K562 (cell line): ENCODE results near the gene HSD17B2. TPM values are rescaled to one million over a fixed set of nuclear protein-coding genes. Genes with fewer than 3 reads are reported as not detected.

Experiments used
- ATAC-seq: fragments of 200-7000 bp; cut with Tn5 transposase; 3 replicates; pipeline ENCODE4 v1.9.1; 2020; ENCODE audit warnings: moderate library complexity
- BruUV-seq: library from RNA; stranded (reverse); fragments of 400-500 nt; replicated peaks from 2 replicates; lab custom pipeline; 2021; lab: Mats Ljungman, UMichigan
- CTCF ChIA-PET: fragments of 300-600 bp; formaldehyde crosslinking; extraction: SDS; loops from one replicate; lab custom pipeline; 2021; ENCODE audit warnings: low intra/inter-chr PET ratio; lab: Yijun Ruan, JAX
- POLR2A ChIA-PET: fragments of 300-600, 350-650 bp; sonication (Branson Sonifier 250); formaldehyde crosslinking; extraction: SDS; loops from one replicate; lab custom pipeline; 2021; ENCODE audit warnings: antibody characterized with exemption, inconsistent platforms; lab: Yijun Ruan, JAX
- DNase-seq, 4 experiments: peaks; one replicate each; pipeline versions ENCODE4 v3.0.0 to v3.0.0-alpha.2; 2011 to 2018; ENCODE audit warnings: low spot score in 3 of 4, mixed read lengths in 3 of 4; ENCODE audit errors: extremely low read depth in 1 of 4
- FAIRE-seq: peaks from 2 replicates; lab custom pipeline; 2011; peaks lifted over from hg19 to GRCh38; lab: Jason Lieb, UNC
- H2AFZ ChIP-seq: 2 replicates; pipeline ENCODE4 v1.6.0; 2011; ENCODE audit warnings: low read depth, low read length, control low read depth, inconsistent platforms
- H3K27ac ChIP-seq: fragments of 200-600 bp; 3 replicates; pipeline ENCODE4 v1.8.0; 2011; ENCODE audit warnings: low read depth, mild to moderate bottlenecking, control low read depth, inconsistent platforms, low read length, moderate library complexity, mixed read lengths; ENCODE audit errors: extremely low read depth
- H3K27me3 ChIP-seq, 2 experiments: fragments of 300-600 bp in 1 of 2; 2 replicates in 1 of 2; 3 replicates in 1 of 2; pipeline versions ENCODE4 v1.6.0 to v1.8.0; 2011; ENCODE audit warnings: inconsistent platforms in 2 of 2, low read length in 2 of 2, mild to moderate bottlenecking in 1 of 2, mixed read lengths in 1 of 2, moderate library complexity in 1 of 2; ENCODE audit not compliant: control insufficient read depth in 2 of 2, insufficient read depth in 2 of 2
- H3K36me3 ChIP-seq: fragments of 300-600 bp; 3 replicates; pipeline ENCODE4 v1.8.0; 2011; ENCODE audit warnings: mild to moderate bottlenecking, low read length, inconsistent platforms; ENCODE audit not compliant: control insufficient read depth, insufficient read depth
- H3K4me1 ChIP-seq, 2 experiments: fragments of 200-600 bp in 1 of 2; replicated peaks in 1 of 2; 2 replicates in 1 of 2; 3 replicates in 1 of 2; pipeline versions ENCODE4 v1.5.1 to v1.8.0; 2011; ENCODE audit warnings: inconsistent platforms in 2 of 2, low read length in 2 of 2, mild to moderate bottlenecking in 1 of 2, mixed read lengths in 1 of 2, moderate library complexity in 1 of 2; ENCODE audit not compliant: control insufficient read depth in 2 of 2, insufficient read depth in 2 of 2
- H3K4me2 ChIP-seq: 2 replicates; pipeline ENCODE4 v1.6.1; 2011; ENCODE audit warnings: low read length, control low read depth, inconsistent platforms, mixed read lengths; ENCODE audit not compliant: insufficient read depth
- H3K4me3 ChIP-seq: fragments of 200-600 bp; sonication (generic), shearing (Covaris generic); 2 replicates; pipeline ENCODE4 v1.5.1; 2016; ENCODE audit warnings: control low read depth, inconsistent platforms
- H3K79me2 ChIP-seq: fragments of 200-600 bp; 3 replicates; pipeline ENCODE4 v1.8.0; 2011; ENCODE audit warnings: low read length, inconsistent platforms; ENCODE audit not compliant: control insufficient read depth, insufficient read depth
- H3K9ac ChIP-seq, 2 experiments: 2 replicates each; pipeline versions ENCODE4 v1.6.0 to v1.6.1; 2011; ENCODE audit warnings: low read depth in 2 of 2, low read length in 2 of 2, control low read depth in 1 of 2, inconsistent platforms in 1 of 2, mild to moderate bottlenecking in 1 of 2, mixed read lengths in 1 of 2; ENCODE audit not compliant: insufficient read depth in 1 of 2
- H3K9me1 ChIP-seq: one replicate; pipeline ENCODE4 v1.6.0; 2011; ENCODE audit warnings: inconsistent platforms, mild to moderate bottlenecking, low read length, moderate library complexity; ENCODE audit not compliant: control insufficient read depth, insufficient read depth
- H3K9me3 ChIP-seq: replicated peaks from 2 replicates; pipeline ENCODE4 v1.5.1; 2011; ENCODE audit warnings: low read depth, low read length, inconsistent platforms; ENCODE audit not compliant: control insufficient read depth, insufficient read depth
- H4K20me1 ChIP-seq: replicated peaks from 2 replicates; pipeline ENCODE4 v1.6.1; 2011; ENCODE audit warnings: low read length, inconsistent platforms, mixed read lengths; ENCODE audit not compliant: control insufficient read depth, insufficient read depth
- BRCA1 ChIP-seq, 2 experiments: fragments of 450-650 bp in 1 of 2; sonication (generic) in 1 of 2; formaldehyde crosslinking in 1 of 2; IDR thresholded peaks; 2 replicates each; pipeline versions ENCODE4 v1.5.0 to v1.6.1; 2017 to 2020; ENCODE audit warnings: mild to moderate bottlenecking in 1 of 2, missing genetic modification reagents in 1 of 2
- ELF2 ChIP-seq: fragments of 250-450 bp; sonication (Bioruptor Pico); IDR thresholded peaks from 2 replicates; pipeline ENCODE4 v1.5.0; 2021; ENCODE audit warnings: mild to moderate bottlenecking
- GTF2B ChIP-seq: IDR thresholded peaks from 2 replicates; pipeline ENCODE4 v1.6.1; 2011; ENCODE audit not compliant: insufficient read length; ENCODE audit errors: extremely low read depth
- OTX1 ChIP-seq: fragments of 450-650 bp; formaldehyde crosslinking; IDR thresholded peaks from 2 replicates; pipeline ENCODE4 v1.4.0; 2022; ENCODE audit warnings: mild to moderate bottlenecking
- SETDB1 ChIP-seq: IDR thresholded peaks from one replicate; pipeline ENCODE4 v1.6.1; 2012; ENCODE audit warnings: low read length, control low read depth, inconsistent platforms
- SREBF2 ChIP-seq: sonication (generic); formaldehyde crosslinking; IDR thresholded peaks from 2 replicates; pipeline ENCODE4 v1.4.0; 2020; ENCODE audit warnings: mild to moderate bottlenecking, missing genetic modification reagents
- ZNF311 ChIP-seq: fragments of 250-450 bp; sonication (Bioruptor Pico); IDR thresholded peaks from 2 replicates; pipeline ENCODE4 v1.4.0; 2020; ENCODE audit warnings: mild to moderate bottlenecking, moderate library complexity
- WGBS: fragments of 100-300 bp; shearing (Covaris generic); methylation state at CpG from one replicate; pipeline ENCODE4 v1.1.6; 2016; ENCODE audit warnings: low coverage, mixed read lengths; ENCODE audit not compliant: insufficient coverage; ENCODE audit errors: missing lambda C conversion rate; 5-methylcytosine and 5-hydroxymethylcytosine counted together
- in situ Hi-C: fragments of 300-500 bp; cut with MboI; formaldehyde crosslinking; loops from 4 replicates; pipeline ENCODE4 v1.15.0; 2018; ENCODE audit warnings: inconsistent platforms, mixed read lengths
- intact Hi-C: fragments of 100-400 bp; cut with micrococcal nuclease; formaldehyde crosslinking; loops from 2 replicates; pipeline ENCODE4 v1.14.2; 2022
- polyA plus RNA-seq, 8 experiments: library from polyadenylated mRNA; depleted of rRNA in 4 of 8; stranded (reverse) in 5 of 8; unstranded in 3 of 8; fragments of >200 nt; fragmentation: Nextera tagmentation in 2 of 8; fragmentation: Illumina TruSeq in 1 of 8; extraction: Ambion mirVana in 2 of 8; extraction: Trizol in 1 of 8; gene quantifications; 2 replicates each; pipeline versions ENCODE4 v1.2.1 to v1.2.3, GENCODE V29; 2011 to 2014; ENCODE audit warnings: inconsistent platforms in 1 of 8, missing spikeins in 1 of 8
- total RNA-seq, 7 experiments: library from RNA; depleted of rRNA in 6 of 7; stranded (reverse); fragments of >200 nt in 6 of 7; fragmentation: Illumina TruSeq in 2 of 7; extraction: Trizol in 2 of 7; gene quantifications; 2 replicates each; pipeline versions ENCODE4 v1.2.1 to v1.2.3, GENCODE V29; 2011 to 2021; ENCODE audit warnings: low replicate concordance in 1 of 7
- TF ChIP-seq, protein P1 (sequence below): fragments of 450-650 bp; IDR thresholded peaks from 2 replicates; pipeline ENCODE4 v1.6.1; 2017; ENCODE audit warnings: antibody characterized with exemption, mild to moderate bottlenecking
- TF ChIP-seq, protein P2 (sequence below): sonication (generic); formaldehyde crosslinking; IDR thresholded peaks from 2 replicates; pipeline ENCODE4 v1.8.0; 2022; ENCODE audit warnings: mild to moderate bottlenecking, low read depth, missing genetic modification reagents

The HSD17B2 gene
- total and polyA plus RNA-seq, 9 of the 15 experiments (the other 6 are each of a cell fraction or from before 2014, with no cell fraction given), result not detected

GRCh38 chr16:82042846-82043245 lies 7.8 kb downstream of the HSD17B2 start:
- ChIA-PET CTCF (no interaction called here), POLR2A (no interaction called here)
- Histone ChIP-seq H3K27me3 (peaks cover 0 to 13% of the 10 kb centered on the region in 2 experiments; a peak in 1 of 5 replicates), H2AFZ (no peak overlapping the region), H3K79me2 (no peaks in the 10 kb centered on the region), H3K36me3 (no peaks in the 10 kb centered on the region), H3K4me3 (no peak overlapping the region), H3K9me1 (no peaks in the 10 kb centered on the region), H3K27ac (no peak overlapping the region), H3K9ac (no peak overlapping the region), H4K20me1 (no peaks in the 10 kb centered on the region), H3K4me2 (no peak overlapping the region), H3K9me3 (no peaks in the 10 kb centered on the region), H3K4me1 (no peaks in the 10 kb centered on the region)
- FAIRE-seq (no peak), ATAC-seq (no peak), DNase-seq (no peak)
- 0% methylated on average over 2 of the region's 2 CpGs for WGBS
- TF ChIP-seq OTX1 (CRISPR knock-in tag) (no peak), ZNF311 (CRISPR knock-in tag) (no peak), SETDB1 (no peak), BRCA1 (IDR thresholded peaks at IDR 0.05) (no peak), BRCA1 (CRISPR knock-in tag; IDR thresholded peaks at IDR 0.05) (no peak), ELF2 (CRISPR knock-in tag) (no peak), SREBF2 (CRISPR knock-in tag) (no peak), GTF2B (no peak)
- TF ChIP-seq, protein P1, sequence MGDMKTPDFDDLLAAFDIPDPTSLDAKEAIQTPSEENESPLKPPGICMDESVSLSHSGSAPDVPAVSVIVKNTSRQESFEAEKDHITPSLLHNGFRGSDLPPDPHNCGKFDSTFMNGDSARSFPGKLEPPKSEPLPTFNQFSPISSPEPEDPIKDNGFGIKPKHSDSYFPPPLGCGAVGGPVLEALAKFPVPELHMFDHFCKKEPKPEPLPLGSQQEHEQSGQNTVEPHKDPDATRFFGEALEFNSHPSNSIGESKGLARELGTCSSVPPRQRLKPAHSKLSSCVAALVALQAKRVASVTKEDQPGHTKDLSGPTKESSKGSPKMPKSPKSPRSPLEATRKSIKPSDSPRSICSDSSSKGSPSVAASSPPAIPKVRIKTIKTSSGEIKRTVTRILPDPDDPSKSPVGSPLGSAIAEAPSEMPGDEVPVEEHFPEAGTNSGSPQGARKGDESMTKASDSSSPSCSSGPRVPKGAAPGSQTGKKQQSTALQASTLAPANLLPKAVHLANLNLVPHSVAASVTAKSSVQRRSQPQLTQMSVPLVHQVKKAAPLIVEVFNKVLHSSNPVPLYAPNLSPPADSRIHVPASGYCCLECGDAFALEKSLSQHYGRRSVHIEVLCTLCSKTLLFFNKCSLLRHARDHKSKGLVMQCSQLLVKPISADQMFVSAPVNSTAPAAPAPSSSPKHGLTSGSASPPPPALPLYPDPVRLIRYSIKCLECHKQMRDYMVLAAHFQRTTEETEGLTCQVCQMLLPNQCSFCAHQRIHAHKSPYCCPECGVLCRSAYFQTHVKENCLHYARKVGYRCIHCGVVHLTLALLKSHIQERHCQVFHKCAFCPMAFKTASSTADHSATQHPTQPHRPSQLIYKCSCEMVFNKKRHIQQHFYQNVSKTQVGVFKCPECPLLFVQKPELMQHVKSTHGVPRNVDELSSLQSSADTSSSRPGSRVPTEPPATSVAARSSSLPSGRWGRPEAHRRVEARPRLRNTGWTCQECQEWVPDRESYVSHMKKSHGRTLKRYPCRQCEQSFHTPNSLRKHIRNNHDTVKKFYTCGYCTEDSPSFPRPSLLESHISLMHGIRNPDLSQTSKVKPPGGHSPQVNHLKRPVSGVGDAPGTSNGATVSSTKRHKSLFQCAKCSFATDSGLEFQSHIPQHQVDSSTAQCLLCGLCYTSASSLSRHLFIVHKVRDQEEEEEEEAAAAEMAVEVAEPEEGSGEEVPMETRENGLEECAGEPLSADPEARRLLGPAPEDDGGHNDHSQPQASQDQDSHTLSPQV, result no peak
- TF ChIP-seq, protein P2, sequence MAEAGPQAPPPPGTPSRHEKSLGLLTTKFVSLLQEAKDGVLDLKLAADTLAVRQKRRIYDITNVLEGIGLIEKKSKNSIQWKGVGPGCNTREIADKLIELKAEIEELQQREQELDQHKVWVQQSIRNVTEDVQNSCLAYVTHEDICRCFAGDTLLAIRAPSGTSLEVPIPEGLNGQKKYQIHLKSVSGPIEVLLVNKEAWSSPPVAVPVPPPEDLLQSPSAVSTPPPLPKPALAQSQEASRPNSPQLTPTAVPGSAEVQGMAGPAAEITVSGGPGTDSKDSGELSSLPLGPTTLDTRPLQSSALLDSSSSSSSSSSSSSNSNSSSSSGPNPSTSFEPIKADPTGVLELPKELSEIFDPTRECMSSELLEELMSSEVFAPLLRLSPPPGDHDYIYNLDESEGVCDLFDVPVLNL (CRISPR knock-in tag), result no peak
- no TSS peak for BruUV-seq
- intact Hi-C loops, result no loop called here
- in situ Hi-C loops, result no loop called here
